AG08395 (cell line): ENCODE measurements around the gene PCDH9.
"Not testable (repeated sequence)": the region's sequence is repeated elsewhere in the genome, so short reads cannot be mapped to it uniquely, and the experiment has no call there.

Source experiments
- DNase-seq: peaks from one replicate; pipeline ENCODE4 v3.0.0; 2012; ENCODE audit warnings: mixed read lengths, low spot score

PCDH9 gene

GRCh38 chr13:66835040-66835628 lies 395.0 kb downstream of the PCDH9 start:
- no peak for DNase-seq

- no peak for DNase-seq
Observed at GRCh38 chr13:66830940-66831716, 399.0 kb downstream of the PCDH9 start.

GRCh38 chr13:66829803-66830202 lies 400.3 kb downstream of the PCDH9 start:
- DNase-seq, result no peak

- no peak for DNase-seq
Observed at GRCh38 chr13:66826398-66826797, 403.7 kb downstream of the PCDH9 start.

GRCh38 chr13:66821551-66821950 lies 408.6 kb downstream of the PCDH9 start:
- no peak for DNase-seq

- no peak for DNase-seq
Observed at GRCh38 chr13:66811455-66811854, 418.7 kb downstream of the PCDH9 start.

DNA sequence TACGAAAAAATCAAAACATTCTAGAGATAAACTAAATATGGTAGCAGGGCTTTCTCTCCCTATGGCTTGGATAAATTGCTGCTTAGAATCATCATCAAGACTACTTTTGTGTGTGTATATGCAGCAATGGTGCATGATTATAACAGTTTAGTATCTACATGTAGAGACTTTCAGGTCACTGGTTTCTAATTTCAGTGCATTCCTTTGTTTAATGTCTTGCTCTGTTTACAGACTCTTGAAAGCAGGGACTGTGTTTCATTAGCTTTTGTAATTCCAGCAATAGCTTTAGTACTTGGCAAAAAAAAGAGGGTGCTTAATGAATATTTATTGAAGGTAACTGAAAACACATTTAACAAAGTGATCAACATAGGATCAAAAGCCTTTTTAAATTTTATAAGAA lies 420.7 kb downstream of the PCDH9 start:
- no peak for DNase-seq

DNA sequence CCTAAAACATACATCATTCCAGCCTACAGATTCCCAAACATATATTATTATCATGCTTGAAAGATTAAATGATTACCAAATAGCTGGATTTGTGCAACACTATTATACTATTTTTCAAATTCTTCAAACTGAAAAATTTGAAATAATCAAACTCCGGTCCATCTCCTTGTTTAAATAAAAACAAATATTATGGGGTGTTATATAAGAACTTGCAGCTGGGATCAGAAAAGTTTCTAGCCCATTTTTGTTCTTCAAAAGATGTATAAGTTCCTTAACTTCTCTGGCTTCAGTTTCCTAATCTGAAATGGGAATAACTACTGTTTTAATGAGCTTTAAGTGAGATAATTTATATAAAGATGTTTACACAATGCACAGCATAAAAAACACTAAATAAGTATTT lies 422.9 kb downstream of the PCDH9 start:
- DNase-seq, result no peak

- no peak for DNase-seq
Observed at GRCh38 chr13:66805657-66806056, 424.5 kb downstream of the PCDH9 start.

- no peak for DNase-seq
Observed at GRCh38 chr13:66803808-66804456, 426.2 kb downstream of the PCDH9 start.

- no peak for DNase-seq
Observed at GRCh38 chr13:66803013-66803807, 426.9 kb downstream of the PCDH9 start.

DNA sequence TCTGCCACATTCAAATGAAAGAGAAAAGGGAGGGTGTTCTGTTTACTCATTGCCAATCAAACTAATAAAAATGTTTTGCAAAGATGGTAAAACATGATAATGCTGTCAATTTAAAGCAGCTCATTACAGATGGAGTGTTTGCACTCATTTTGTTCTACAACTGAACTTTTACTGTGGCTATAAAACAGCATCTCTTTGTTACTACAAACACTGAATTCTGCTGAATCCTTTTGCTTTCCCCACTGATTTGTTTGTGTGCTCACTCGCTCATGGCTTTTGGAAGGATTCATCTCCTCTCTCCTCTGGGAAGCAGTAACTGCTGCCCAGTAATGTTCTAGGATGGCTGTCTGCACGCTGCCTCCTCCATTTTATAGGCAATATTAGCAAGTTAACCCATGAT lies 434.5 kb downstream of the PCDH9 start:
- no peak for DNase-seq

DNA sequence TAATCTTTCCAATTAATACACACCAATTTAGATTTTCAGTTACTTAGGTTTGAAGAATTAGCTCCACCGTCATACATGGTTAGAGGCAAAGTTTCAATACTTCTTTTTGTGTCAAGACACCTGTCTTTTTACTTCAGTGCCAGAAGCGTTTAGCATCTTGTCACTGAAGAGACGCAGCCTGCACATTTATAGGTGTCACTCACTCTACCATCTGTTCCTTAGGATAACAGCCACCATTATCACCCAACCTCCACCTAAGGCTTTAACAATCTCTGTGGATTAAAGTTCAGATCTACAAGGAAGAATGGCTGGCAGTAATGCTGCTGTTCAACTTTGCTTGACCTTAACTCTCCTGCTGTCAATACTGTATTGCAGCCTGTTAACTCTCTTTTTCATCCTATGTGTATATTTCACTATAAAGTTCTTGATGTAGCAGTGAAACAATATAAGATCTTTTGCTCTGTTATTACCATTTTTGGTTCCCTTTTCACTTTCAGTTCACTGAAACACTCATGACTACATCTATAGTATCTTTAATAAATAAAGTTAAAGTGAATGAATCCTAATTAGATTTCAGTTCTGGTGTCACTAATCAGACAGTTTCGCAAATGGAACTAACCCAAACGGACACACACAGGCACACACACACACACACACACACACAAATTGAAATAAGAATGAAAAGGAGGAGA lies 435.6 kb downstream of the PCDH9 start:
- DNase-seq, result no peak

DNA sequence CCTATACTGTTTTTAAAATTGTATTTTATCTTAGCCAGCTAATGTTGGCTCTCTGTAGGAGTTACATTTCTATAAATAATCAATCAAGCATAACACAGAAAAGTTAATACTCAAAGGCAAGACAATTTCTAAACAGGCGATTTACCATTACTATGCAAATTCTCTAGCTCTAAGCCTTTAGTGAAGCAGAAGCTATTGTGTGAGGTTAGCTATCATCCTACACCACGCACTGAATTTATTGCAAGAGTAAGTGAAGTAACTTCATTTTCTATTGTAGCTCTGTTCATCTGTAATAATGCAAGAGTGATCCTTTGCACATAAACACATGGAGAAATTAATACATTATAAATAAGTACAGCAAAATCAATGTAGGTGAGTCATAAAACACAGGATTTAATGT lies 439.3 kb downstream of the PCDH9 start:
- no peak for DNase-seq

- no peak for DNase-seq
Observed at GRCh38 chr13:66781241-66781640, 448.9 kb downstream of the PCDH9 start.

GRCh38 chr13:66780814-66781213 lies 449.3 kb downstream of the PCDH9 start:
- DNase-seq, result no peak

- DNase-seq, result no peak
Observed at GRCh38 chr13:66778461-66778860, 451.7 kb downstream of the PCDH9 start.

DNA sequence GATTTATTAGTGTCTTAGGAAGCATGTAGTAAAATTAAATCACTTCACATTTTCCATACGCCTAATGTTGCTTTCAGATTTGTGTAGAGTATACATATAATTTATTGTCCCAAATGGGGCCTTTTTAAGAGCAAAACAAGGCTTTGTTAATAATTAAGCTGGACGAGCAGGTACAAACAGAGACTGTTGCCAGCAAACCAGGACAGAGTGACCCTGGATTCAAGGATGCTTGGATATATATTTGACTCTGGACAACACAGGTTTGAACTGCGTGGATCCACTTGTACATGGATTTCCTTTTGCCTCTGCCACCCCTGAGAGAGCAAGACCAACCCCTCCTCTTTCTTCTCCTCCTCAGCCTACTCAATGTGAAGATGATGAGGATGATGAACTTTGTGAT lies 454.9 kb downstream of the PCDH9 start:
- DNase-seq, result no peak

DNA sequence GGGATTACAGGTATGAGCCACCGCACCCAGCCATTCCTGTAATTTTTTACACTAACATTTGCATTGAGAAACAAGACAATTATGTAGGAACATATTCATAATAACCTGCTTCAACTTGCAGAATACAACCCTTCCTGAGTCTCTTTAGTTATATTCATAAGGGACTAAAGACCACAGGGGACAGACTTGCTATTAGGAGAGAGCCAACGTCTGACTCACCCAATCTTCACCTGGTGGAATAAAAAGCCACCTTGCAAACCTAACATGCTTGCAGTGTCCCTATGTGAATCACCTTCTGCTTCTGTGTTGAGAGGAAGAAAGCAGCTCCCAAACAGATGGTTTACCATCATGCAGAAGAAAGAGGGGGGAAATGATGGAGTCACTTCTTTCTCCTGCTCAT lies 456.1 kb downstream of the PCDH9 start:
- DNase-seq, result no peak

DNA sequence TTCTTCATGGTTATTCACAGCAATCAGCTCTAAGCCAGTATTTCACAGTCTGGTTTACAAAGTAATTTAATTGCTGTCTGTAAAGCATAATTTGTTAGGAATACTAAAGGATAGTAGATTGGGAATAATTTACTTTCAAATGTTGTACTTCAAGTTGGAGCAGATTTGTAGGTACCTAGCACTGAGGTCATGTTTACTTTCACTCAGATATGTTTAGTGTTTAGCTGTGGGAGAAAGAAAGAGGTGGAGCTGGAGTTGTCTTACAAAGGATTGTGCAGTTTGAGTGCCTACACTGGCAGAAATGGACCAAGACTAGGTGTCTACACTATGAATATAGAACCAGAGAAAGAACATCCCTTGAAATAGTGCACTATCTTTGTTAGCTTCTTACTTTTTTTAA lies 464.6 kb downstream of the PCDH9 start:
- DNase-seq, result no peak

GRCh38 chr13:66760678-66761077 lies 469.5 kb downstream of the PCDH9 start:
- not testable (repeated sequence) for DNase-seq

DNA sequence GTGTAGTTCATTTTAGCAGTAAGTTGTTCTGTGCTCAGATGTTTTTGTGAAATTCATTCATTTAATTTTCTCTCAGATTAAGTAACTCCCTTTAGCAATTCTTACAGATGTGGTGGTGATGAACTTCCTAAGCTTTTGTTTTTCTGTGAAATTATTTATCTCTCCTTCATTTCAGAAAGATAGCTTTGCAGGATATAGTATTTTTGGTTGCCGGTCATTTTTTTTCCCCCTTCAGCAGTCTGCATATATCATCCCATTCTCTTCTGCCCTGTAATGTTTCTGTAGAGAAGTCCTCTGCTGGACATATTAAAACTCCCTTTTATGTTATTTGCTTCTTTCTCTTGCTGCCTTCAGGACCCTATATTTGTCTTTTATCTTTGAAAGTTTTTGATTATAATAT lies 470.2 kb downstream of the PCDH9 start:
- no peak for DNase-seq
